CD4-positive, alpha-beta memory T cell (primary cell): Measurements from ENCODE around the gene DIP2C. TPM values are rescaled to one million over a fixed set of nuclear protein-coding genes. Genes with fewer than 3 reads are reported as not detected.

Experiments used
- CTCF ChIA-PET: fragments of 350-600 bp; sonication (Branson Sonifier 250); formaldehyde crosslinking; loops from one replicate; lab custom pipeline; 2021; ENCODE audit warnings: inconsistent platforms; ENCODE audit not compliant: partially characterized antibody; lab: Charles Lee
- POLR2A ChIA-PET: fragments of 350-600 bp; sonication (Branson Sonifier 250); formaldehyde crosslinking; loops from one replicate; lab custom pipeline; 2021; ENCODE audit not compliant: partially characterized antibody; lab: Charles Lee
- DNase-seq, 5 donors: peaks; one replicate each; pipeline versions ENCODE4 v3.0.0 to v3.0.0-alpha.2; 2020 to 2022; ENCODE audit warnings: mixed read lengths in 1 of 5
- H3K27ac ChIP-seq: one replicate; pipeline ENCODE4 v1.7.0; 2013; ENCODE audit warnings: low read depth, low read length
- H3K27me3 ChIP-seq: 2 replicates; pipeline ENCODE4 v1.7.0; 2013; ENCODE audit warnings: mild to moderate bottlenecking, low read length, moderate library complexity; ENCODE audit not compliant: insufficient read depth
- H3K36me3 ChIP-seq: 2 replicates; pipeline ENCODE4 v1.7.0; 2013; ENCODE audit warnings: mild to moderate bottlenecking, low read length, moderate library complexity; ENCODE audit not compliant: insufficient read depth
- H3K4me1 ChIP-seq: 2 replicates; pipeline ENCODE4 v1.7.0; 2013; ENCODE audit warnings: mild to moderate bottlenecking, low read length, moderate library complexity; ENCODE audit not compliant: insufficient read depth
- H3K4me3 ChIP-seq, 2 donors: one replicate each; pipeline ENCODE4 v1.7.0; 2013; ENCODE audit warnings: low read length in 2 of 2, mild to moderate bottlenecking in 1 of 2
- H3K9me3 ChIP-seq, 2 donors: one replicate each; pipeline ENCODE4 v1.7.0; 2013; ENCODE audit warnings: low read length in 2 of 2, control low read depth in 1 of 2; ENCODE audit not compliant: control insufficient read depth in 1 of 2
- H3K27ac Mint-ChIP-seq, 7 donors: one replicate each; pipeline ENCODE4 v1.8.0; 2020 to 2021; ENCODE audit warnings: mixed read lengths in 7 of 7, mild to moderate bottlenecking in 6 of 7, inconsistent platforms in 3 of 7, moderate library complexity in 3 of 7
- H3K27me3 Mint-ChIP-seq, 2 donors: one replicate each; pipeline ENCODE4 v1.8.0; 2020 to 2021; ENCODE audit warnings: mixed read lengths in 2 of 2
- H3K36me3 Mint-ChIP-seq, 2 donors: one replicate each; pipeline ENCODE4 v1.8.0; 2020 to 2021; ENCODE audit warnings: mixed read lengths in 2 of 2, inconsistent platforms in 1 of 2, mild to moderate bottlenecking in 1 of 2
- H3K4me1 Mint-ChIP-seq, 4 donors: one replicate each; pipeline ENCODE4 v1.8.0; 2020 to 2021; ENCODE audit warnings: mixed read lengths in 4 of 4, mild to moderate bottlenecking in 1 of 4
- H3K4me3 Mint-ChIP-seq, 8 donors: one replicate each; pipeline ENCODE4 v1.8.0; 2020 to 2021; ENCODE audit warnings: mixed read lengths in 8 of 8, mild to moderate bottlenecking in 7 of 8, moderate library complexity in 6 of 8, inconsistent platforms in 3 of 8
- H3K9me3 Mint-ChIP-seq, 8 donors: one replicate each; pipeline ENCODE4 v1.8.0; 2020 to 2021; ENCODE audit warnings: mixed read lengths in 8 of 8, mild to moderate bottlenecking in 5 of 8, inconsistent platforms in 3 of 8, moderate library complexity in 1 of 8
- intact Hi-C: fragments of 100-400 bp; cut with micrococcal nuclease; formaldehyde crosslinking; loops from one replicate; pipeline ENCODE4 v1.15.1; 2023
- polyA plus RNA-seq, 2 donors: library from polyadenylated mRNA; unstranded; fragments of 300-500 nt; fragmentation: Illumina TruSeq; gene quantifications; one replicate each; pipeline ENCODE4 v1.2.3, GENCODE V29; 2021
- total RNA-seq, 2 experiments: library from RNA; stranded (reverse); gene quantifications; one replicate each; pipeline ENCODE4 v1.2.3, GENCODE V29; 2021

Gene DIP2C
- total and polyA plus RNA-seq, 4 experiments from 2014 or later = 1.1 to 6.0 (median 3.9) TPM

DNA sequence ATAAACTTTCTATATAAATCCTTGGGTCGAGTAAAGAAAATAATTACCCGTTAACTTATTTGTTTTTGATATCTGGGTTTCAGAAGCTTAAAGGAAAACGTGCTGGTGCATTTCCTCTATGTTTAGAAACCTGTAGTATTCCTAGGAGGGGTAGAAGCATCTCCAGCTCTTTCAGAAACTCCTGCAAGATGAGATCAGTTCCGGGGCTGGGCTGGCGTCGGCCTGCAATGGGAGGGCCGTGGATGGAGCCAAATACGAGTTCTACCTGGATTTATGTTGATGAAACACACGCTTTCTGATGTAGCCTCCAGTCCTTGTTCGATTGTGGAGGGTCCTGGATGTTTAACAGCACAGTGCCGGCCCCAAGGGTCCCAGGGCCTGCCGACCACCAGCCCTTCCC is 35.8 kb upstream of the DIP2C start:
- DNase-seq = no peak
- no peak overlapping the region for H3K27ac ChIP-seq
- no peak overlapping the region for H3K4me3 ChIP-seq
- no peaks in the 10 kb centered on the region for H3K36me3 ChIP-seq
- intact Hi-C loops = no loop called here
- peaks cover 0 to 2% (median 0%) of the 10 kb centered on the region in 8 donors for H3K9me3 Mint-ChIP-seq
- ChIA-PET CTCF (no interaction called here), POLR2A (no interaction called here)
- H3K4me3 Mint-ChIP-seq = no peak overlapping the region
- H3K27me3 ChIP-seq = no peaks in the 10 kb centered on the region
- no peak overlapping the region for H3K27ac Mint-ChIP-seq
- H3K9me3 ChIP-seq = no peaks in the 10 kb centered on the region
- H3K27me3 Mint-ChIP-seq = peaks cover 0 to under 1% of the 10 kb centered on the region in 2 donors
- H3K36me3 Mint-ChIP-seq = no peaks in the 10 kb centered on the region
- H3K4me1 ChIP-seq = no peaks in the 10 kb centered on the region
- no peaks in the 10 kb centered on the region for H3K4me1 Mint-ChIP-seq

DNA sequence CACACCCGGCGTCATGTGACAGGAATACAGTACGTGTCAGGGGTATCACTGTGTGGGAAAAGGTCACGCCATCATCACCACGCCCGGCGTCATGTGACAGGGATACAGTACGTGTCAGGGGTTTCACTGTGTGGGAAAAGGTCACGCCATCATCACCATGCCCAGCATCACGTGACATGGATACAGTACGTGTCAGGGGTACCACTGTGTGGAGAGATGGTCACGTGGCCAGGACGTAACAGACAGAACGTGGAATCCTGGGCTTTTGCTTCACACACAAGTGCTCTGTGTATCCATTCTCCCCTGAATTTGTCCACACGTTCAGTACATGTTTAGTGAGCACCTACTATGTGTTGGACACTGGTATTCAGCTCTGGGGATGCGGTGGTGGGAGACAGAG is 34.5 kb upstream of the DIP2C start:
- Histone ChIP-seq H3K27me3 (no peaks in the 10 kb centered on the region), H3K4me3 (no peak overlapping the region), H3K27ac (no peak overlapping the region), H3K9me3 (no peaks in the 10 kb centered on the region), H3K36me3 (no peaks in the 10 kb centered on the region), H3K4me1 (no peaks in the 10 kb centered on the region)
- no peak for DNase-seq
- no peaks in the 10 kb centered on the region for H3K27me3 Mint-ChIP-seq
- H3K27ac Mint-ChIP-seq = no peak overlapping the region
- POLR2A ChIA-PET = no interaction called here
- H3K4me3 Mint-ChIP-seq = no peak overlapping the region
- H3K4me1 Mint-ChIP-seq = no peaks in the 10 kb centered on the region
- intact Hi-C loops = no loop called here
- CTCF ChIA-PET = no interaction called here
- H3K9me3 Mint-ChIP-seq = peaks cover 0 to 2% (median 0%) of the 10 kb centered on the region in 8 donors
- no peaks in the 10 kb centered on the region for H3K36me3 Mint-ChIP-seq

DNA sequence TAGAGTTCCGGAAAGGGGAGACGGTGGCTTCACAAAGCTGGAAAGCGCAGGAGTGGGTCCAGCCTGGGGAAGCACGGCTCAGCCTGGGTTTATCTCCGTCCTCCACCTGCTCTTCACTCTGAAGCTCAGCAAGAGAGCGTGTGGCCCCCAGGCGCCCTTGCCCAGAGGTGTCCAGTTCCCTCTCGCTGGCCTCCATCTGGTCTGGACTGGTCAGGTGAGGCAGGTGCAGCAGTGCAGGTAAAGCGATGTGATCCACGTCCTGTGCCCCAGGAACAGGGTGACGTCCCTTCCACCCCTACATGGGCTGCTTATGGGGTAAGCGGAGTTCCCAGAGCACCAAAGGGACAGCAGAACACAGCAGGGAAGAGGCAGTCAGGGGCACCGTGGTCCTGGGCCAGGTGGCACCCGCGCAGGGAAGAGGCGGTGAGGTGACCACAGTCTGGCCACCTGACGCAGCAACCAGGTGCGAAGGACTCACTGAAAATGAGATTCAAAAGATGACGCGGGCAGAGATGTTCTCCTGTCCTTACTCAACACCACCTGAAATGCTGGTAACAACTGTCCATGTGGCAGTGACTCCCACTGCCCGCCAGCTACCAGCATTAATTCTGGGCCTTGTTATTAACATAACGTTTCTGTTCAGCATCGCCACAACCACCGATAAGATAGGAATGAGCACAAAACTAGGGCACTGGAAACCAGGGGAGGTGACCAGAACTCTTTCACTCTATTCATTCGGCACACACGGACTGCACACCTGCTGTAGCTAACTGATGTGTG is 33.0 kb upstream of the DIP2C start:
- no peaks in the 10 kb centered on the region for H3K4me1 ChIP-seq
- H3K36me3 ChIP-seq = no peaks in the 10 kb centered on the region
- peaks cover 0 to 2% (median 0%) of the 10 kb centered on the region in 8 donors for H3K9me3 Mint-ChIP-seq
- H3K4me3 Mint-ChIP-seq = no peak overlapping the region
- intact Hi-C loops = no loop called here
- ChIA-PET CTCF (no interaction called here), POLR2A (no interaction called here)
- H3K9me3 ChIP-seq = no peaks in the 10 kb centered on the region
- peaks cover 2 to 5% of the 10 kb centered on the region in 2 donors for H3K27me3 Mint-ChIP-seq
- no peaks in the 10 kb centered on the region for H3K36me3 Mint-ChIP-seq
- H3K27ac ChIP-seq = no peak overlapping the region
- no peak for DNase-seq
- H3K4me1 Mint-ChIP-seq = peaks cover 0 to 1% (median 0%) of the 10 kb centered on the region in 4 donors
- H3K27ac Mint-ChIP-seq = no peak overlapping the region
- no peaks in the 10 kb centered on the region for H3K27me3 ChIP-seq
- H3K4me3 ChIP-seq = no peak overlapping the region

DNA sequence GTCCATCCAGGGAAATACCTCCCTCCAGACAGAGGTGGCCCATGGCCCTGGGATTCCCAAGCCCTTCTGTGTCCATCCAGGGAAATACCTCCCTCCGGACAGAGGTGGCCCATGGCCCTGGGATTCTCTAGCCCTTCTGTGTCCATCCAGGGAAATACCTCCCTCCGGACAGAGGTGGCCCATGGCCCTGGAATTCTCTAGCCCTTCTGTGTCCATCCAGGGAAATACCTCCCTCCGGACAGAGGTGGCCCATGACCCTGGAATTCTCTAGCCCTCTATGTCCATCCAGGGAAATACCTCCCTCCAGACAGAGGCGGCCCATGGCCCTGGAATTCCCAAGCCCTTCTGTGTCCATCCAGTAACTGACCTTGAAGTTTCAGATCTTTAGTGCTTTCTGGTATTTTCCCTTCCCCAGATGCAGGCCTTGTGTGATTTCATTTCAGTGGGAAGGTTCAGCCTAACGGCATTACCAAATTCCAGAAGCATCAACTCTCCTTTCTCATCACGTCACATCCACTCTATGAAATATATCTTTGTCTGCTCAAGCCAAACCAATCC is 28.8 kb upstream of the DIP2C start:
- no peaks in the 10 kb centered on the region for H3K4me1 ChIP-seq
- intact Hi-C loops = no loop called here
- DNase-seq = no peak
- Mint-ChIP-seq H3K36me3 (no peaks in the 10 kb centered on the region), H3K27me3 (peaks cover 2 to 8% of the 10 kb centered on the region in 2 donors), H3K4me1 (peaks cover 0 to 1% (median 0%) of the 10 kb centered on the region in 4 donors), H3K27ac (no peak overlapping the region), H3K4me3 (no peak overlapping the region), H3K9me3 (peaks cover 3 to 14% (median 9%) of the 10 kb centered on the region in 8 donors)
- no peak overlapping the region for H3K4me3 ChIP-seq
- H3K36me3 ChIP-seq = no peaks in the 10 kb centered on the region
- no peaks in the 10 kb centered on the region for H3K27me3 ChIP-seq
- no peak overlapping the region for H3K27ac ChIP-seq
- H3K9me3 ChIP-seq = no peaks in the 10 kb centered on the region
- CTCF ChIA-PET = no interaction called here
- POLR2A ChIA-PET = no interaction called here

DNA sequence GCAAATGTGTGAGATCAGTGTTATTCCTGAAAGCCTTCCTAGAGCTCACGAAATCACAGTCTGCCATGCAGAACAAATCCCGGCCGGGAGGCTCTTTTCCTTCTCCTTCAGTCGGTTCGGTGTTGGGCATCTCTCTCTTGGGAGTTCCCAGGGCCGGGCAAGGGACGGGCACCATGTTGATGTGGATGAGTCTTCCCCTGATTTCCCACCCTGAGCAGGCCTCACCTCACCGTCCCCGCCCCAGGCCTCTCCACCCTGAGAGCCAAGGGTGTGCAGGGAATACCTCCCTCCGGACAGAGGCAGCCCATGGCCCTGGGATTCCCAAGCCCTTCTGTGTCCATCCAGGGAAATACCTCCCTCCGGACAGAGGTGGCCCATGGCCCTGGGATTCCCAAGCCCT is 28.0 kb upstream of the DIP2C start:
- POLR2A ChIA-PET = no interaction called here
- Mint-ChIP-seq H3K9me3 (peaks cover 3 to 14% (median 9%) of the 10 kb centered on the region in 8 donors), H3K36me3 (no peaks in the 10 kb centered on the region), H3K4me1 (peaks cover 0 to 1% (median 0%) of the 10 kb centered on the region in 4 donors), H3K27me3 (peaks cover 5 to 8% of the 10 kb centered on the region in 2 donors), H3K27ac (no peak overlapping the region), H3K4me3 (no peak overlapping the region)
- no peak overlapping the region for H3K4me3 ChIP-seq
- H3K36me3 ChIP-seq = no peaks in the 10 kb centered on the region
- no peak for DNase-seq
- no peaks in the 10 kb centered on the region for H3K27me3 ChIP-seq
- no peaks in the 10 kb centered on the region for H3K4me1 ChIP-seq
- CTCF ChIA-PET = no interaction called here
- H3K27ac ChIP-seq = no peak overlapping the region
- intact Hi-C loops = no loop called here
- H3K9me3 ChIP-seq = no peaks in the 10 kb centered on the region

DNA sequence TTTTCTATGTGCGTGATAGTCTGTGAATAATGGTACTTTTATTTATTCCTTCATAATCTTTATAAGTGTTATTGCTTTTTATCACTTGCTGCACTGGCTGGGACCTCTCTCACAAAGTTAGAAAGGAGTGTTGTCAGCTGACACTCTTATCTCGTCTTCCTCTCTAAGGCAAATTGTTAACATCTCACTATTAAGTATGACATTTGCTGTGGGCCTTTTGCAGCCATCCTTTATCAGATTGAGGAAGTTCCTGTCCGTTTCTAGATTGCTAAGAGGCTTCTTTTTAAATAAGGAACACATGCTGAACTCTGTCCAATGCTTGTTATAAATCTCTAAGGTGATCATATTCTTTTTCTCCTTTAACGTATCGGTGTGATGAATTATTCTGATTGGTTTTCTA is 27.4 kb upstream of the DIP2C start:
- Histone ChIP-seq H3K9me3 (no peaks in the 10 kb centered on the region), H3K4me3 (no peak overlapping the region), H3K36me3 (no peaks in the 10 kb centered on the region), H3K27me3 (no peaks in the 10 kb centered on the region), H3K4me1 (no peaks in the 10 kb centered on the region), H3K27ac (no peak overlapping the region)
- ChIA-PET POLR2A (no interaction called here), CTCF (no interaction called here)
- H3K27me3 Mint-ChIP-seq = peaks cover 6 to 8% of the 10 kb centered on the region in 2 donors
- no peaks in the 10 kb centered on the region for H3K36me3 Mint-ChIP-seq
- peaks cover 3 to 14% (median 9%) of the 10 kb centered on the region in 8 donors for H3K9me3 Mint-ChIP-seq
- H3K4me1 Mint-ChIP-seq = peaks cover 0 to 1% (median 0%) of the 10 kb centered on the region in 4 donors
- intact Hi-C loops = no loop called here
- no peak overlapping the region for H3K4me3 Mint-ChIP-seq
- DNase-seq = no peak
- no peak overlapping the region for H3K27ac Mint-ChIP-seq

DNA sequence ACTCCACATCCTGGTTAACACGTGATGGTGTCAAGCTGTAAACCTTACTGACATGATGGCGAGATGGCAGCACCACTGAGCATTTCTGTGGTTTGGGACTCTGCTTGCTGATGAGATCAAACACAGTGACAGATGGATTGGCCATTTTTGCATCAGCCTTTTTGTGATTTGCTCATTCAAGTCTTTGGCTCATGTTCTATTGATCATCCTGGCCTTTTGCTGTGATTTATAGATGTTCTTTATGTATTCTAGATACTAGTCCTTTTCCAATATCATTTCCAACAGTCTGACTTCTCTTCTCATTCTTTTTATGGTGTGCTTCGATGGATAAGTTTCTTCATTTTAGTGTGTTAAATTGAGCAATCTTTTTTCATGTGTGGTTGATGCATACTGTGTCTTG is 24.7 kb upstream of the DIP2C start:
- POLR2A ChIA-PET = no interaction called here
- DNase-seq = no peak
- H3K9me3 Mint-ChIP-seq = peaks cover 3 to 14% (median 9%) of the 10 kb centered on the region in 8 donors
- CTCF ChIA-PET = no interaction called here
- H3K4me3 Mint-ChIP-seq = no peak overlapping the region
- H3K36me3 Mint-ChIP-seq = no peaks in the 10 kb centered on the region
- no peak overlapping the region for H3K27ac ChIP-seq
- H3K27ac Mint-ChIP-seq = no peak overlapping the region
- no peaks in the 10 kb centered on the region for H3K4me1 ChIP-seq
- peaks cover 0 to 1% (median 0%) of the 10 kb centered on the region in 4 donors for H3K4me1 Mint-ChIP-seq
- H3K27me3 ChIP-seq = no peaks in the 10 kb centered on the region
- no peaks in the 10 kb centered on the region for H3K36me3 ChIP-seq
- no peaks in the 10 kb centered on the region for H3K9me3 ChIP-seq
- no peak overlapping the region for H3K4me3 ChIP-seq
- H3K27me3 Mint-ChIP-seq = peaks cover 6 to 8% of the 10 kb centered on the region in 2 donors
- intact Hi-C loops = no loop called here
